C4-2B (cell line): ENCODE data around the gene COL13A1.

Experiments used
- H3K27ac ChIP-seq: fragments of 450-650 bp; 2 replicates; pipeline ENCODE4 v1.5.1; 2017
- CTCF ChIP-seq: fragments of 450-650 bp; conservative IDR thresholded peaks from 2 replicates; pipeline ENCODE4 v1.5.1; 2017; ENCODE audit warnings: mild to moderate bottlenecking
- ZFX ChIP-seq: fragments of 450-650 bp; IDR thresholded peaks from 2 replicates; pipeline ENCODE4 v1.6.1; 2017

COL13A1 gene

GRCh38 chr10:69888882-69889584, 87.3 kb downstream of the COL13A1 start:
- TF ChIP-seq CTCF (no peak), ZFX (no peak)
- no peak overlapping the region for H3K27ac ChIP-seq

- H3K27ac ChIP-seq = no peak overlapping the region
- TF ChIP-seq CTCF (no peak), ZFX (no peak)
Measured at GRCh38 chr10:69890065-69890847, 88.5 kb downstream of the COL13A1 start.

GRCh38 chr10:69891057-69891617, 89.4 kb downstream of the COL13A1 start:
- no peak for TF ChIP-seq CTCF
- TF ChIP-seq ZFX = no peak
- no peak overlapping the region for H3K27ac ChIP-seq

- no peak for TF ChIP-seq ZFX
Measured at GRCh38 chr10:69892406-69892805, 90.7 kb downstream of the COL13A1 start.

GRCh38 chr10:69892816-69893215, 91.1 kb downstream of the COL13A1 start:
- H3K27ac ChIP-seq = no peak overlapping the region
- TF ChIP-seq ZFX = no peak
- TF ChIP-seq CTCF = no peak

More at GRCh38 chr10:69892406-69892805, 90.7 kb downstream of the COL13A1 start:
- H3K27ac ChIP-seq = no peak overlapping the region

GRCh38 chr10:69893271-69893900, 91.7 kb downstream of the COL13A1 start:
- TF ChIP-seq CTCF (no peak), ZFX (no peak)
- no peak overlapping the region for H3K27ac ChIP-seq

GRCh38 chr10:69894156-69894555, 92.5 kb downstream of the COL13A1 start:
- no peak for TF ChIP-seq CTCF
- TF ChIP-seq ZFX = no peak
- no peak overlapping the region for H3K27ac ChIP-seq
